ENCODE results near the gene CDK4.

Gene CDK4

DNA sequence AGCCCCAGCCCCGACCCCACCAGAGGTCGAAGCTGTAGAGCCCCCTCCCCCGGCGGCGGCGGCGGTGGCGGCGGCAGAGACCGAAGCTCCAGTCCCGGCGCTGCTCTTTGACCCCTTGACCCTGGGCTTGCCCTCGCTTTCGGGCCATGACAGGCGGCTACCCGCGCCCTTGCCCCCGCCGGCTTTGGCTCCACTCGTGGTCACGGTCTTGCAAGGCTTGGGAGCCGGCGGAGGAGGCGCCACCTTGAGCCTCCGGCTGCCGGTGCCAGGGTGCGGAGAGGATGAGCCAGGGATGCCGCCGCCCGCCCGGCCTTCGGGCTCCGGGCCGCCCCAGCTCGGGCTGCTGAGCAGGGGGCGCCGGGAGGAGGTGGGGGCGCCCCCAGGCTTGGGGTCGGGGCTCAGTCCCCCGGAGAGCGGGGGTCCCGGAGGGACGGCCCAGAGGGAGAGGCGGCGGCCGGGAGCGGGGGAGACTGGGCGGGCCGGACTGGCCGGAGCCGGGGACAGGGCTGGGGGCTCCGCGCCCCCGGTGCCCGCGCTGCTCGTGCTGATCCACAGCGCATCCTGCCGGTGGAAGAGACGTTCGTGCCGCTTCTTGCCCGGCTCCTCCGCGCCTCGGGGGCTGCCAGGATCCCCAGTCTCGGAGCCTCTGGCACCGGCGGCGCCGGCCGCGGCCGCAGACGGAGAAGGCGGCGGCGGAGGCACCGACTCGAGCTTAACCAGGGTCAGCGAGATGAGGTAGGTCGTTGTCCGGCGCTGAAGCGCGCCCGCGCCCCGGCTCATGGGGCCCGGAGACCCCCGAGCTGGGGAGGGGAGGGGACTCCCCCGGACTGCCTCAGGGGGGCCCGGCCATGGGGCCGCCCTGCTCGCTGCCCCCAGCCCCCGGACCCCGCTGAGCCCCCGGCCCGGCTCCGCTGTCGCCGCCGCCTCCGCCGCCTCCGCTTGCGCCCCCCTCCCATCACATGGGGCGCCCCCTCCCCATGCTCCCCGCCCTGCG lies 14.3 kb downstream of the CDK4 start:
- no peak for DNase-seq

DNA sequence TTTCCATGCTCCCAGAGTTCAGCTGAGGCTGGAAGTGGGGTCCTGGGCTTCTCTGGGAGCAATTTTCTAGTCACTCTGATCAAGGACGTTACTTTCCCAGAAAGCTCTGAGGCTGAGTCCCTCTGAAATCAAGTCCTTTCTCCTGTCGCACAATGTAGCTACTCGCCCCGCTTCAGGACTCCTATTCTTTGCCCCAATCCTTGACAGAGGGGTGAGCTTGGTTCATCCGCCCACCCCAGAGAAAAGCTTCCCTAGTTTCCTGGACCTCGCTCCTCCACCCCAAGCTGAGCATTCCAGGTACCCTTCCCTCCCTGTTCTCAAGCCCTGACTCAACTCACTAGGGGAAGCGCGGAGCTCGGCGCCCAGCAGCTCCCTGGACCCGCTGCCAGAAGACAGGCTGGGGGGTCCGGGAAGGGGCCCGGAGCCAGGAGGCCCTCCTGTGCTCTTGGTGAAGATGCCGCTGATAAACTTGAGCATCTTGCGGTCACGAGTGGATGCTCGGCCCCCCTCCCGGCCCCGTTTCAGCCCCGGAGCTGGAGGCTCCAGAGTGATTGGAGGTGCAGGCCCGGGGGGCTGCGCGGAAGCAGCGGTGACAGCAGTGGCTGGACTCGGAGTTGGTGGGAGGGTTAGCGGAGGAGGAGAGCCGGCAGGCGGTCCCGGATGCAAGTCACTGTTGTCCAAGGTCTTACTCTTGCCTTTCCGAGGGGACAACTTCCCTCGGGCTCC lies 15.2 kb downstream of the CDK4 start:
- no peak for DNase-seq

DNA sequence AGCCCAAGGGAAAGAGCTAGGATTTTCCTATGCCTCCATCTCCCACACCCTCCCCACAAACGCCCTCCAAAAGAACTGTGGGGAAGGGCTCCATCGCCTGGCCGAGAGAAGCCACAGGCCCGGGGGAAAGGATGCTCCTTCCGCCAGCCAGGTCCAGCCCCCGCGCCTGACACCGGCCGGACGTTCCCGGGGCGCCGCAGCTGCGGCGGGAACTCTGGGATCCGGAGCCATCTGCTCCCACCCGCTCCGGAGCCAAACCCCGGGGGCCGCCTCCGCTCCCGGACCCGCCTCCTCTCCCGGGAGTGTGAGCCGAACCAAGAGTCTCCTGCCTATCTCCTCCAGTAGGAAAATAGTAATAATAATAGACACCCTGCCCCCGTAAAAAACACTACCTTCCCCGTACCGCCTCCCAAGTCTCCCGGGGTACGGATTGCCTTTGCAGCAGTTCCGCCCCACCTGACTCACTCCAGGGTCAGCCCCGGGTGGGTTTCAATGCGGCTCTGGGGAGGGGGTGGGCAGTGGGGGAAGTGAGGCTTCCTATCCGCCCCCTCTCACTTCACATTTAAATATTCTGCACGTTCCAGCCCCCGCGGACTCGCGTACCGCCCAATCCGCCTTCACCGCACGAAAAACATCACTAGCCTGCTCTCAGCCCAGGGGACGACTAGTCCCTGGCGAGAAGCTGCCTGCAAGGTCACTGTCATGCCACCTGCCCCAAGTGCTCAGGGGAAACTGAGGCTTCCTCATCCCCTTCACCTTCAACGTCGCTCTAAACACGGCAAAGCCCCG lies 16.0 kb downstream of the CDK4 start:
- no peak for DNase-seq

DNA sequence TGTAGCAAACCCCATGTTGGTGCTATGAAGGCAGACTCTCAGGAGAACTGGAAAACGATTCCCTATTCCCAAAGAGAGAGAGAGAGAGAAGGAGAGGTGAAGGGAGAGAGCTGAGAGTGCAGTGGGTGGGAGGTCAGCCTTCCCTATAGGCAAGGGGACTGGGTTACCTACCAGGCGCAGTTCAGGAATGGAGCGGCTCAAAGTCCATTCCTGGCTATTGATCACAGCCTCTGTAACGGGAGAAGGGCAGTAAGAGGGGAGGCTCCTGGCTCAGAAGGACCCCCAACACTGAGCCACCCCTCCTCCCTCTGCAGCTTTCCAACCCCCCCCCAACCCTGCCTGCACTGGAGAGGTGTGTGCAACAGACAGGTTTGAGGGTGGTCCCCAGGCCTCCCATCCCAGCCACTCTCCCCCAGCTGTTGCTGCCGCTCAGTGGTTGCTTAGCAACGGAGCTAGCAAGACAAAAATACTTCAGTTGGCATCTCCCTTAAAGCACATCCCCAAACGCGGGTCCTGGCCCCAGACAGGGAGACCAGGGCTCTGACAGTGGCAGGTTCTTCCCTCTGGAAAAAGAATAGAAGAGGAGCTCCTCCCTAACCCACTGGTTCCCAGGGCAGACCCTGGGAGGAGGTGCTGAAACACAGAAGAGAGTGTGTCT lies 16.8 kb downstream of the CDK4 start:
- no peak for DNase-seq

DNA sequence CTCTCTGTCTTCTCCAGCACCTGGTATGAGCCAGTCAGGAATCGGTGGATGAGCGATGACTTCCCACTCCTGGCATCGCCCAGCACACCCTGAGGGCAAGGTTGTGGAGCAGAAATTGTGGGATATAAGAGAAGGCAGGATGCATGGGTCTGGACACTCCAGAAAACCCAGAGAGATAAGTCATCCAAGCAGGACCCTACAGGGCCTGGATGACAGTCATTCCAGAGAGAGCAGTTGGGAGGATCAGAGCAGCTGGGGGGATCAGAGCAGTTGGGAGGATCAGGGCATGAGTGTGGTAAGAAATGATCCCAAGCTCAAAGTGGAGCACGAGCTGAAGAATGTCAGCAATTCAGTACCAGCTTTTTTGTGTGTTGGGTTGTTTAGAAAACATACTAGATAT lies 17.5 kb downstream of the CDK4 start:
- no peak for DNase-seq

DNA sequence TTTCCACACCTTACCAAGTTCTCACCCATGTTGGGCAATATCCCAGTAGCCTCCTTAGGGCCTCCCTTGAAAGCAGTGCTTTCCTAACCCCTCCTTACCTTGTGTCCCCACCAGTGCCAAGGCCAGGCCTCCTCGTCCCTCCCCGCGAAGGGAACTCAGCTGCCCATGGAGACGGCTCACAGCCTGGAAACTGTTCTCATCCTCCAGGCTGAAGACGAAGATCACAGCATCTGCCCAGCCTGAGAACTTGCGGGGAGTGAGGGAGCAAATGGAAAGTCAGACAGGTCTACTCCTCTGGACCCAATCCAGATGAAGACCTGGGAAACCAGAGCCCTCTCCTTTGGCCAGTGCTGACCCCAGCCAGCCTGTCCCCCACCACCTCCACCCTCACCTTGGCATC lies 18.2 kb downstream of the CDK4 start:
- no peak for DNase-seq

DNA sequence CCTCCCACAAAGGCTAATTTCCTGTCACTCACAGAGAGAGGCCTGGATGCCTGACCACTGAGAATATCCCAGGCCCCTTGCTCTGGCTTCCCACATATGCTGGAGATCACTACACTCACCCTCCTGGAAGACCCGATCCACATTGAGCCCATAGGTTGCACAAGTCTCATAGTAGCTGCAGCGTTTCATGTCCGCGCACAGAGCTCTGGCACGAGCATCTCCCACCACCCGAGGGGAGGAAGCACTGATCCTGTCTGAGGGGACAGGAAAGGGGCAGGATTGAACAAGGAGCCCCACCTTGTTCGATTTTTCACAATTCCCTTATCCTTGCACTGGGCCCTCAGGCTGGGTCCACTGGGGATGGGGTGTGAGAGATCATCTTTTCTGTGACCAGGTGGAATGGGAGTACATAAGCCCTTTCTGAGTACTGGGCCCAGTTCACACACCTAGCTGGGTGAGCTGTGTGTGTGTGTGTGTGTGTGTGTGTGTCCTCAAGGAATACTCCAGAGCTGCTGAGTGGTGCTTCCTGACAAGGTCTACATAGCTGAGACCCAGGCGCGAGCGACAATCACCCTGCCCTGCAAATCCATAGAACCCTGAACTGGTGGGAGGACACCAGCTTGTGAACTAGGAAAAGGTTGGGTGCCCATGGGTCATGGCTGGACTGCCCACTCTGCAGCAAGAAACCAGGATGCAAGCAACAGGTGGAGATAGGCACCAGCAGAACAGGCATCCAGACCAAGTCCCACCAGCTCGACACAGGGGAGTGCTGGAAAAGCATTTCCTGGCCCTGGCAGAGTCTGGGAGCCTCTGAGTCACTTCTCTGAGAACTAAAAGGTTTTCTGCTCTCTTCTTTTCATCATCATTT lies 19.1 kb downstream of the CDK4 start:
- DNase-seq = no peak

DNA sequence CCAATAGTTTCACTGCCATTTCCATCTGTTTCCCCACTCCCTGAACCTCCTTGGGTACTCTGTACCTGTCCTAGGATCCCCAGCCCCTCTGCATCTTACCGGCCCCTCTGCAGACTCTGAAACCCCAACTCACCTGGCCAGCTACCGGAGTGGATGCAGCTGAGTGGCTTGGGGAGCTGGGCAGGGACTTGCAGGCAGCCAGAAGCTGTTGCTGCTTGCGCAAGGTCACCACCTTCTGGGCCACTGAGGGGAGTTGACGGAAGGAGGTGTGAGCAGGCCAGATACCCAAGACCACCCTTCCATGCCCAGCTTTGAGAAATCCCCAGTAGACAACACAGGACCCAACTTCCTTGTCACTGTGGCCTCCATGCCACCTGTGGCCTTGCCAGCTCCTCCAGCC lies 19.8 kb downstream of the CDK4 start:
- DNase-seq = no peak

DNA sequence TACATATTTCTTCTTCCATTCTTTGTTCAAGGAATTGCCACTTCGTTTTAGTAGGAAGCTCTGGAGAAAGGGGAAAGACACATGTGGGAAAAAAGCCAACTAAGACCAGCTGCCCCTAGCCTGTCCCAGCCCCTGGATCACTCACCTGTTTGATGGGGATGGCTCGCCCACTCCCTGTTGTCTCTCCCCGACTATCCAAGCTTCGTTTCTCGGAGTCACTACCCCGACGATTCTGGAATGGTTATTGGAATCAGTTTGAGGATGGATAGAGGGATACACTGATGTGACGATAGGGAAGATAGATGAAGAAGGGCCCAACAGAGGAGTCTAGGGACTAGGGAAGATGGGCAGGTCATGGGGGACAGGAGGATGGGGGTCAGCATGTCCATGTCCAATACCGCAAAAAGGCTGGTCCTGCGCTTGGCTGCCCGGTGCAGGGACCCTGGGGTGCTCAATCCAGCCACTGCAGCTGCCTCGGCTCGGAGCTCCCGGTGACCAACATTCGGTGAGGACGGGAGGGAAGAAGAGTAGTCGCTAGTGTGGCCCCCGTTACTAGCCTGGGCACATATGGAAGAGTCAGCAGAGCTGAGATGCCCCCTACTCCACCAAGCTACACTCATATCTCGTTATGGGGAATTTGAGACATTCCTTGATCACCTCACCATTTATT lies 20.6 kb downstream of the CDK4 start:
- DNase-seq = no peak

DNA sequence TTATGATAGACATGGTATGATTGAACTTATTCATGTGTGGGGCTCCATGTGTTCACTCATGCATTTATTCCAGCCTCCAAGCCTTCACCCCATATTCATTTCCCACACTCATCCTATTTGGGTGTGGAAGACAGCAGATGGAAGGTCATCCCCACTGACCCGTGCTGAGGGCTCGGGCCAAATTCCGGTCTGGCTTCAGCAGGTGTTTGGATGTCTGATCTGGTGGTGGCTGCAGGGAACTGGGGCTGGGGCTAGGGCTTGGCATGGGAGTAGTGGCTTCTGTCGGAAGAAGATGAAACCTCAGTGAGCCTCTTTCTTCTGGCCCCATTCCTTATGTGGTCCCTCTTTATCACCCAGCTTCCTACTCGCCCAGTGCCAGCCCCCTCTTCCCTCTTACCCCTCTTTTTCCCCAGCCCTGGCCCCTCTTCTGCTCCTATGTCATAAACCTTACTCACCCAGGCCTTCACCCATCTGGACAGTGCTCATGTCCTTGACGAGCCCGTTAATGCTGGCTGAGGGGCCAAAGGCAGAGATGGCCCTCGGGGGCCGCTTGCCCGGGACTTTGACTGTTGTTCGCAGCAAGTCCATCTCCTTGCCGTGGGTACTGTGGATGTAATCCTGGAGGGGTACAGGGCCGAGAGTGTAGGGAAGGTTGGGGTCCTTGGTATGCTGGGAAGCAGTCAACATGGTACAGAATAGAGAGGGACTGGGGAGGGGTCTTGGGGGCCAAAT lies 21.6 kb downstream of the CDK4 start:
- no peak for DNase-seq

DNA sequence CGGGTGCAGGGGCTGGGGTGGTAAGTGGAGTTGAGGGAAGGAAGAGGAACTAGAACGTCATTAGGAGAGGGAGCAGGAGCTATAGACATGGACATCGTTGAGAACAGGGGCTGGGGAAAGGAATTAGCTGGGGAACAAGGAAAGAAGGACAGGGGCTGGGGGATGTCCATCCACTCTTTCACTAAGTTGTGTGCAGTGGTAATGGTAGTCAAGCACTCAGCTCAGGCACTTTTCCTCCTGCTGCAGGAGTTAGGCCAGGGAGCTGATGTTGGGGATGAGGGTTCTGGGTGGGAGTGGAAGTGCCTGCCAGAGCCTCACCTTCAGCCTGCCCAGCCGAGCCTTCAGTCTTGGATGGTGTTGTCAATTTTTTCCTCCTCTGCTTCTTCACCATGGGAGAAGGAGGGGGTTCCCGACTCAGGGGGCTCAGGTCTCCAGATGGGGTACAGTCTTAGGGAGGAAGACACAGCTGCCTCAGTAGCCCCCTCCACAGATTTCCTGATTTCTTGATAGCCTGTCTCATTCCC lies 22.7 kb downstream of the CDK4 start:
- DNase-seq = no peak

DNA sequence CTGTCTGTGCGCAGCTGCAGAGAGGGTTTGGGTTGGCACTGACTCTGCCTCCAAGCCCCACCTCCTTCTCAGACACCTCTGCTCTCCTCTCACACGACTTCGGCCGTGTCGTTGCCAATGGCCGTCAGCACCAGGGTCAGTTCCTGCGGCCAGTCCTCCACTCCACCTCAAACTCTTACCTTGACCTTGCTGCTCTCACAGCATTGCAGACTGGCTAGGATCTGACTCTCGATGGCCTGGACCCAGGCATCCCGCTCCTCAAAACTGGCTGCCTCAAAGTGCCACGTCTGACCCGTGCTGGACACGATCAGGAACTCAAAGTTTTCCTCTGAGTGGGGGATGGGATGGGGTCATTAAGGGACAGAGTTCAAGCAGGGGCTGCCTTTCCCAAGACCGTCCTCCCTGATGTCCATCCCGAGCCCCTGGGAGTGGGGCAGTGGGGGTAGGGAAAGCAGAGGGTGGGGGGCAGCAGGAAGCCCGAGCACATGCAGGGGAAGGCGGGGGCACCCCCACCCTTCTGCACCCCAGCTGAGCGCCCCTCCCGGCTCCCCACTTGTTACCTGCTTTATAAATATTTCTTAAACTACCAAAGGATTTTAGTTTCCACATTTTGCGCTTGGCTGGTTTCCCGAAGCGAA lies 24.2 kb downstream of the CDK4 start:
- DNase-seq = no peak

DNA sequence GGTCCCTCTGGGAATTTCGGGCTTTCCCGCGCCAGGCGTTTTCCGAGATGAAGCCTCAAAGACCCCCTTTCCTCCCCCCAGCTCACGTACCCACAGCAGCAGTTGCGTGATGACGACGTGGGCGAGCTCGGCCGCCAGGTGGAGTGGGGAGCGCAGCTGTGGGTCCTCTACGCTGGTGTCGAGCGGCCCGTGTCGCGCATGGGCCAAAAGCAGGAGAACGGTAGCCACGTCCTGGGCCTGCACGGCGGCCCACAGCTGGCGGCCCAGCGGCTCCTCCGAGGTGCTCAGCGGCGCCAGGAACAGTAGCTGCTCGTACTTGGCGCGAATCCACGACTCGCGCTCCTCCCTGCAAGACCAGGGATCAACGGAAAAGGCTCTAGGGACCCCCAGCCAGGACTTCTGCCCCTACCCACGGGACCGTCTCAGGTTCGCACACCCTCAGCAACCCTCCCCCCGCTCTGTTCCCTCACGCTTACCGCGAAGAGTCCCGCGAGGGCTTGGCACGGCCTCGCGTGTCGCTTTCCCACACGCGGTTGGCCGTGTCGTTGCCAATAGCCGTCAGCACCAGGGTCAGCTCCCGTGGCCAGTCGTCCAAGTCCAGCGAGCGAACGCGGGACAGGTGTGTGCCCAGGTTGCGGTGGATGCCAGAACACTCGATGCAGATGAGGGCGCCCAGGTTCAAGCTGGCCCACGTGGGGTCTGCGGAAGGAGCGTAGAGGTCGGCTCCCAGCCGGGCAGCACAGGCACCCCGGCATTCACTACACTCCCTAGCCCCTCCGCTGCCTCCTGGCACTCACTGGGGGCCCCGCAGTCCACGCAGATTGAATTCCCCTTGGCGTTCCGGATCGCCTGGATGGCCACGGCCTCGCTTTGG lies 25.0 kb downstream of the CDK4 start:
- no peak for DNase-seq

DNA sequence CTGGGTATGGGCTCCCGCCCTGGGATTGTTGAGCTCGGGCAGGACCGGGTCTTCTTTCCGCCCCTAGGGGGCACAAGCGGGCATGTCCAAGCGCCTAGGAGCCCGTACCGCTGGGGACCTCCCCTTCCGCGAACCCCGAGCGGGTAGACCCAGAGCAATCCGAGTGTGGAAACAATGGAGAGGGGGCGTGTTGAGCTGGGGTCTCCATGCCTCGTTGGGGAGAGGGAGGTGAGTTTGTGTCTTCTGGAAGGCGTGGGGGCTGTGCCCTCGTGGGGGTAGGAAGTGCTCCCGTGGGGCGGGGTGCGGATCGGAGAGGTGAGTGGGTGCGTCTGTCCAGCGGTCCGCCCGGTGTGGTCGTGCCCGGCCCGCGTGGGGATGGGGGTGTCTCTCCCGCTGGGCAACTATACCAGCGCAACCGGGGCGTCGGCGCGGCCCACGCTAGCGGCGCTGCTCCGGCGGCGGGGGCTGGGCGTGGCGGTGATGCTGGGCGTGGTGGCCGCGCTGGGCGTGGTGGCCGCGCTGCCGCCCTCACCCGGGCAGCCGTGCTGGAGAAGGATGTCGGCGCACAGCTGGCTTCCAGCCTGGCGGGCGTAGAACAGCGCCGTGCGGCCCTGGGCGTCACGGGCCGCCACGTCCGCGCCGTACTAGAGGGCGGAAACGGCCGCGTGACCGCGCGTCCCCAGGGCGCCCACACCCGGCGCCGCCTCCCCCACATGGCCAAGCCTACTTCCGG lies 25.8 kb downstream of the CDK4 start:
- DNase-seq = peak in 2 of 6 experiments; percentile 7 to 23

DNA sequence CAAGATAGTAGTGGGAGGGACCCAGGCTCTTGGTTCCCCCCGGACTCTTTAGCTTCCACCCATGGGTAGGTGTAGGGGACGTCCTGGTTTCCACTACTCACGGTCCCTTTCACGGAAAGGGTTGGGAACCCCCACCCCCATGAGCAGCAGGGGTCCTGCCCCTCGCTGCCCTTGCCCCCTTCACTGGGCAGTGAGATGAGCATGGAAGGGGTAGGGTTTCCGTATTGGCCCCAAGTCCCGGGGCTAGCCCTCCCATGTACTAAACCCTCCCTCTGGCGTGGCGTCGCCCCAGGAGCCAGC lies 26.3 kb downstream of the CDK4 start:
- DNase-seq = no peak

DNA sequence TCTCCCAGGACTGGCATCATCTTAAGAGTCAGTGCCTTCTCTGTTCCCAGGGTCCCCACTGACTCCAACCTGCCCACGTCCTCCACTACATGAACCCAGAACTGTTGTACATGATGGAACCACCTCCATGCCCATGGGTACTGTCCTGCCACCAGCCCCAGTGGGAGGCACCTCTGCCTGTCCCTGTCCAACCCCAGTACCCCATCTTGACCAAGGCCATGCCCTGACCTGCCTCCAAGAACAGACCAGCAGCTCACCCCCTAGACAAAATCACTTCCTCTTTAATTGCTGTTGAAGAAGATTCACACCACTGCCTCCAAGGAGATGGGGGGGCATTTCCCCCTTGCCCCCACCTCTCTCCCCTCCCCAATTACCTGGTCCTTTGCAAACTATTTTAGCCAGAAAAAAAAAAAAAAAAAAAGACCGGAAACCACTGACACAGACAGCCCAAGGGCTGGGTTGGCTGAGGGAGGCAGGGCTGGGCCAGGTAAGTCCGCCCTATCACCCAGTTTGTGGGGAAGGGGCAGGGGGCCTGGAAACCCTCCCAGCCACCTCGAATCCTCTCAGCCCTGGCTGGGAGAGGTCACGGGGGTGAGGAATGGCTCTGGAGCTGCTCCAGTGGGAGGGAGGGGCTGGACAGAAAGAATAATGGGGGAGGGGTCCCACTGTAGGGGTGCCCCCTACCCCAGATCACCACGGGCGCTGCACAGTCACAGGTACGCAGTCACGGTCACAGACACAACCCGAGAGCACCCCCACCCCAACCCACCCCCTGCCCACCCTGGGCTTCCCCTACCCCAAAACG lies 27.0 kb downstream of the CDK4 start:
- DNase-seq = no peak

All from stimulated activated naive CD4-positive, alpha-beta T cell (primary cell).